Gastrocnemius medialis (tissue), 4 donors: ENCODE data around the gene PLA2G4A.

Source experiments
- POLR2A ChIP-seq, 2 donors: fragments of 450-650 bp; IDR thresholded peaks; one replicate each; pipeline ENCODE4 v1.6.1; 2017; ENCODE audit warnings: antibody characterized with exemption in 2 of 2, mild to moderate bottlenecking in 2 of 2, moderate library complexity in 2 of 2
- TF ChIP-seq, protein P1 (sequence below), 5 experiments: fragments of 450-650 bp in 3 of 5; fragments of 200-600 bp in 2 of 5; sonication (generic) in 2 of 5; IDR thresholded peaks in 4 of 5; conservative IDR thresholded peaks in 1 of 5; 1 replicate in 4 of 5; 2 replicates in 1 of 5; pipeline ENCODE4 v1.5.1; 2016 to 2019; ENCODE audit warnings: antibody characterized with exemption in 5 of 5, mild to moderate bottlenecking in 3 of 5, moderate library complexity in 3 of 5

DNA sequence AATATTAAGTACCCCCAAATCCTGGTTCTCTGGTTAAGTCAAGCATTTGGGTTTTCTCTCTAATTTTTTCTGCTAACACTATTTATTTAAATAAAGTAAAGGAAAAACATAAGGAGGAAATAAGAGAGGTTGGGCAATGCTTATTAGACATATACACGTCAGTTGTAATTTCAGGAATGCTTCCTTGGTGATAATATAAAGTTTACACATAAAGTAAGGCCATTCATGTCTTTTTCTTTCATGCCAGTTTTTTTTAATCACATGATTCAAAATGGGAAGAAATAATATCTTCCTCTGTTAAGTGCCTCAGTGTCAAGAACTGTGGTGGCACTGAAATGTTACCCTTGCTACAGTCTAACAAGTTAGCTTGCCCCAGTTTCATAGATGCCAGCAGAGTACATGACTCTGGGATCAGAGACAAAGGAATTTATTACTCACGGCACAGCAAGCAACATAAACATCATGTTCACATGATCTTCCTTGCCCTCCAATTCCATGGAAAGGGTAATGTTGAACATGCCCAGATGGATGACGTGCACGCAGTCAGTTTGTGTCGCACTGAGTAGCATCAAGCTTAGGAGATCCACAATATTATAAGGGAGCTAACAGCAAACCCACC is 184.9 kb downstream of the PLA2G4A start:
- TF ChIP-seq, protein P1, sequence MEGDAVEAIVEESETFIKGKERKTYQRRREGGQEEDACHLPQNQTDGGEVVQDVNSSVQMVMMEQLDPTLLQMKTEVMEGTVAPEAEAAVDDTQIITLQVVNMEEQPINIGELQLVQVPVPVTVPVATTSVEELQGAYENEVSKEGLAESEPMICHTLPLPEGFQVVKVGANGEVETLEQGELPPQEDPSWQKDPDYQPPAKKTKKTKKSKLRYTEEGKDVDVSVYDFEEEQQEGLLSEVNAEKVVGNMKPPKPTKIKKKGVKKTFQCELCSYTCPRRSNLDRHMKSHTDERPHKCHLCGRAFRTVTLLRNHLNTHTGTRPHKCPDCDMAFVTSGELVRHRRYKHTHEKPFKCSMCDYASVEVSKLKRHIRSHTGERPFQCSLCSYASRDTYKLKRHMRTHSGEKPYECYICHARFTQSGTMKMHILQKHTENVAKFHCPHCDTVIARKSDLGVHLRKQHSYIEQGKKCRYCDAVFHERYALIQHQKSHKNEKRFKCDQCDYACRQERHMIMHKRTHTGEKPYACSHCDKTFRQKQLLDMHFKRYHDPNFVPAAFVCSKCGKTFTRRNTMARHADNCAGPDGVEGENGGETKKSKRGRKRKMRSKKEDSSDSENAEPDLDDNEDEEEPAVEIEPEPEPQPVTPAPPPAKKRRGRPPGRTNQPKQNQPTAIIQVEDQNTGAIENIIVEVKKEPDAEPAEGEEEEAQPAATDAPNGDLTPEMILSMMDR (IDR thresholded peaks at IDR 0.05 in 4 of 5, conservative IDR thresholded peaks at IDR 0.05 in 1 of 5), result no peak
- no peak for TF ChIP-seq POLR2A (IDR thresholded peaks at IDR 0.05)
